IPS-18a (cell line): Measurements from ENCODE around the gene RCL1.

Experiments
- H3K27ac ChIP-seq: one replicate; pipeline ENCODE4 v1.5.1; 2013; ENCODE audit warnings: low read length
- H3K27me3 ChIP-seq: one replicate; pipeline ENCODE4 v1.6.1; 2013; ENCODE audit warnings: mild to moderate bottlenecking, low read length; ENCODE audit not compliant: control insufficient read depth, insufficient read depth
- H3K36me3 ChIP-seq: one replicate; pipeline ENCODE4 v1.6.1; 2013; ENCODE audit warnings: low read depth, low read length; ENCODE audit not compliant: control insufficient read depth
- H3K4me1 ChIP-seq: one replicate; pipeline ENCODE4 v1.6.1; 2013; ENCODE audit warnings: low read depth, low read length; ENCODE audit not compliant: control insufficient read depth
- H3K4me3 ChIP-seq: one replicate; pipeline ENCODE4 v1.5.1; 2013; ENCODE audit warnings: low read length
- H3K9ac ChIP-seq: one replicate; pipeline ENCODE4 v1.6.1; 2013; ENCODE audit warnings: mild to moderate bottlenecking, low read length, moderate library complexity
- H3K9me3 ChIP-seq: one replicate; pipeline ENCODE4 v1.6.1; 2013; ENCODE audit warnings: low read depth, low read length; ENCODE audit not compliant: control insufficient read depth

Gene RCL1

DNA sequence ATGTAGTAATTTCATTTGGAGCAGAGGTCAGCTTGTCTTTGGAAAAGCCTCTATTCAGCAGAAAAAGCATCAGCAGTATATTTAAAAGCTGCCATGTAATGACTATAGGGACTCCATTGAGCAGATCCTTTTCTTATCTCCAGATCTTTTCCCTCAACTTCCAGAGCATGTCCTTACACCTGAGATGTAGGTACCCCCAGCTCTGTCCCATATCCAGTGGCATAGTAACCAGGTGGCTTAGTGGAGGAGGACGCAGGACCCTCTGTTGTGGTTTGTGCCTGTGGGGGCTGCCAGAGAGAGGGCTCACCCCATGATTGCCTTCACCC is 61.5 kb downstream of the RCL1 start:
- Histone ChIP-seq H3K36me3 (peaks cover 26% of the 10 kb centered on the region), H3K27ac (no peak overlapping the region), H3K9ac (no peak overlapping the region), H3K4me1 (no peaks in the 10 kb centered on the region), H3K9me3 (no peaks in the 10 kb centered on the region), H3K27me3 (no peaks in the 10 kb centered on the region), H3K4me3 (no peak overlapping the region)

DNA sequence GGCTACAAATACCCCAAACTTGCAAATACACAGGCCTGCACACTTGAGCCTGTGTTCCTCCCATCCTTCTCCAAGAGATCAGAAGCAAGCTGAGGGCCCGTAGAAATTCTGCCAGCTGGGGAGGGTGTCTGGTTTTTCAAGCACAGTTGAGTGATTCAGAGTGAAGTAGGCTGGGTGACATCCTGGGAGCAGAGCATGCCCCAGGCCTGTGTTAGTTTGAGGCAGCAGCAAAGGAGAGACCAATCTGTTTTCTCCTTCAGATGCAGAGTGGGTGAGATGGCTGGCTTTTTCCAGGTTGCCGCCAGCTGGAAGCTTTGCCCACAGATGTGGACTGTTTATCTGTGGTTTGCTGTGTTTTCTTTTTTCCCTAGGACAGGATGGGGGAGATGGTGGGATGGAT is 63.1 kb downstream of the RCL1 start:
- Histone ChIP-seq H3K4me3 (no peak overlapping the region), H3K27me3 (no peaks in the 10 kb centered on the region), H3K9me3 (no peaks in the 10 kb centered on the region), H3K36me3 (peaks cover 20% of the 10 kb centered on the region), H3K9ac (no peak overlapping the region), H3K4me1 (no peaks in the 10 kb centered on the region), H3K27ac (no peak overlapping the region)

DNA sequence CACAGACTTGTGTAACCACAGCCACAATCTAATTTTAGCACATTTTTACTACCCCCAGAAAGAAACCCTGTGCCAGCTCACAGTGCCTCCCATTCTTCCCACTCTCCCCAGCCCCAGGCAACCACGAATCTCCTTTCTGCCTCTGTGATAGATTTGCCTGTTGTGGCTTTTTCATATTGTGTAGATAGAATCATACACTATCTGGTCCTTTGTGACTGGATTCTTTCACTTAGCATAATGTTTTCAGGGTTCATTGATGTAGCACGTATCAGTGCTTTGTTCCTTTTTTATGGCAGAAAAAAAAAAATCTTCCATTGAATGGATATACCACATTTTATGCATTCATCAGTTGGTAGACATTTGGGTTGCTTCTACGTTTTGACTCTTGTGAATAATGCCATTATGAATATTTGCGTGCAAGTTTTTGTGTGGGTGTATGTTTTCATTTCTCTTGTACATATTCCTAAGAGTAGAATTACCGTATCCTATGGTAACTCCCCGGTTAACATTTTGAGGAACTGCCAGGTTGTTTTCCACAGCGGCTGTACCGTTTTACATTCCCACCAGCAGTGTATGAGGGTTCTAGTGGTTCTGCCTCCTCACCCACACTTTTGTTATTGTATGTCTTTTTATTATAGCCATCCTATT is 64.5 kb downstream of the RCL1 start:
- Histone ChIP-seq H3K9me3 (no peaks in the 10 kb centered on the region), H3K27ac (no peak overlapping the region), H3K9ac (no peak overlapping the region), H3K27me3 (no peaks in the 10 kb centered on the region), H3K4me1 (no peaks in the 10 kb centered on the region), H3K4me3 (no peak overlapping the region), H3K36me3 (peaks cover 14% of the 10 kb centered on the region)

DNA sequence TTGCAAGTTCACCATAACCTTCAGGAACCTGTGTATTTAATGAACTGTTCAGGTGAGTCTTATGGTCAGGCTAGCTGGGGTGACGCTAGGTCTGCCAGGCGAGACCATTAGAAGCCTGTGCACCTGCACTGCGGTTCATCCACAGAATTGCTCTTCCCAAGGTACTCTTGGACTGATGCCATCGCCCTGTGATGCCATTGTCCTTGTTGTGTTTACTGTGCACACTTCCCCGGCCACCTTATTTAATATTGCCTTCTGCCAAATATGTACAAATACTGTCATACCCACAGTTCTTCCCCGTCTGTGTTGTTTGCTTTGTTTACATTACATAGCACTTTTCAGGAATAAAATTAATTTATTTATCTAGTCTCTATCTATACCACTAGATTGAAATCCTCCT is 66.3 kb downstream of the RCL1 start:
- H3K36me3 ChIP-seq = peaks cover 10% of the 10 kb centered on the region
- H3K4me3 ChIP-seq = no peak overlapping the region
- no peak overlapping the region for H3K27ac ChIP-seq
- no peak overlapping the region for H3K9ac ChIP-seq
- no peaks in the 10 kb centered on the region for H3K9me3 ChIP-seq
- no peaks in the 10 kb centered on the region for H3K4me1 ChIP-seq
- H3K27me3 ChIP-seq = no peaks in the 10 kb centered on the region

DNA sequence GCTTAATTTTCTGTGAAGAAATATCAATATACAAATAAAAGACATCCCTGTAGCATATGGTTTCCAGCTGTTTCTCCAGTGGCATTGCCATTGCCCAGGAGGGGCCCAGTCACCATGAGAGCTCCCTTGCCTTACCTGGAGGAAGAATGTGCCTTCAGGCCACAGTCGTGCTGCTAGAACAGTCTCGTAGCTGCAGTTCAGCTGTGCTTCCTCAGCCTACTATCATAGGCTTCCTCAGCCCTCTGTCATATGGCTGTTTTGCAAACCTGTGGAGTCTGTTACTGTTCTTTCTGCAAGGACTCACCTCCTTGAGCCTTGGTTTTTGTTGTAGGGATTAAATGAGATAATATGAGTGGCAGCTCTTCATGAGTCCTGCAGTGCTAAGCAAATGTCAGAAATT is 67.6 kb downstream of the RCL1 start:
- H3K36me3 ChIP-seq = peaks cover 10% of the 10 kb centered on the region
- H3K4me3 ChIP-seq = no peak overlapping the region
- no peaks in the 10 kb centered on the region for H3K9me3 ChIP-seq
- no peaks in the 10 kb centered on the region for H3K4me1 ChIP-seq
- H3K27ac ChIP-seq = no peak overlapping the region
- H3K27me3 ChIP-seq = no peaks in the 10 kb centered on the region
- no peak overlapping the region for H3K9ac ChIP-seq

DNA sequence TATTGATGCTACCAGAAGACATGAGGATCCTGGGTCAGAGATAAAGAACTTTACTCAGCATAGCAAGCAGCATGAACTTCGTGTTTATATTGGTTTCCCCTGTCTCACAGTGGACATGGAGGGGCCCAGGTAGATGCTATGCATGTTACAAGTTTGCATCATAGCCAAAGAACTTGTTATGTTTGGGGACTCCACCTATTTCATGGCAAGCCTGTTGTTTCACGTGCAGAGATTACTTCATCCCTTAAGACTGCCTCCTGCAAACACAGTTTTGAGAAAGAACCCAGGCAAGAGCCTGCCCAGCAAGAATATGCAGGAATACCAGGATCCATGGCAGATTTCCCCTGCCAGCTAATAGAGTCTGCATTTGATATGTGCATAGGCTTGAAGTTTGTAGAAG is 68.4 kb downstream of the RCL1 start:
- no peak overlapping the region for H3K27ac ChIP-seq
- H3K4me1 ChIP-seq = no peaks in the 10 kb centered on the region
- no peak overlapping the region for H3K4me3 ChIP-seq

DNA sequence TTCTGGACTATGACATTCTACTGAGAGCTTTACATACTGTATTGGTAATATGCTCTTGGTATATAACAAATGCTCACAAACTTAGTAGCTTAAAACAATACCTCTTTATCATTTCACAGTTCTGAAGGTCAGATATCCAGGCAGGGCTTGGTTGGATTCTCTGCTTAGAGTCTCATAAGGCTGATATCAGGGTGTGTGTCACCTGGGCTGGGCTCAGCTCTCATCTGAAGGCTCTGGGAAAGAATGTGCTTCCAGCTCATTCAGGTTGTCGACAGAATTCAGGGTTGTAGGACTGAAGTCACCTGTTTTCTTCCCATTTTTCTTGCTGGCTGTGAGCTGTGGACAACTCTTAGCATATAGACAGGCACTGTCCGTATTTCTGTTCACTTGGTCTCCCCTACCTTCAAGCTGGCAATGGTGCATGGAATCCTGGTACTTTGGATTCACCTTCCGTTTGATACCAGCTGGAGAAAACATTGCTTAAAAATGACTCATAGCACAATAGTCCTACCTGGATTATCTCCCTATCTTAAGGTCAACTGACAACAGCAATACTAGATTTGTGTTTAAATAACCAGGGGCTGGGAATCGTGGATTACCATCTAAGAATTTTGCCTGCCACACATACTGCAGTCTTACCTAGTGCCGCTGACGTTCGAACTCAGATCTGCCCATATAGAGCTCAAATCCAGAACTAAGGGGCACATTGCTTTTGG is 69.2 kb downstream of the RCL1 start:
- Histone ChIP-seq H3K4me3 (no peak overlapping the region), H3K9me3 (no peaks in the 10 kb centered on the region), H3K27ac (no peak overlapping the region), H3K27me3 (no peaks in the 10 kb centered on the region), H3K36me3 (peaks cover 10% of the 10 kb centered on the region), H3K9ac (no peak overlapping the region), H3K4me1 (no peaks in the 10 kb centered on the region)

More for the DNA sequence above, 68.4 kb downstream of the RCL1 start:
- Histone ChIP-seq H3K9me3 (no peaks in the 10 kb centered on the region), H3K27me3 (no peaks in the 10 kb centered on the region), H3K9ac (no peak overlapping the region), H3K36me3 (peaks cover 10% of the 10 kb centered on the region)

DNA sequence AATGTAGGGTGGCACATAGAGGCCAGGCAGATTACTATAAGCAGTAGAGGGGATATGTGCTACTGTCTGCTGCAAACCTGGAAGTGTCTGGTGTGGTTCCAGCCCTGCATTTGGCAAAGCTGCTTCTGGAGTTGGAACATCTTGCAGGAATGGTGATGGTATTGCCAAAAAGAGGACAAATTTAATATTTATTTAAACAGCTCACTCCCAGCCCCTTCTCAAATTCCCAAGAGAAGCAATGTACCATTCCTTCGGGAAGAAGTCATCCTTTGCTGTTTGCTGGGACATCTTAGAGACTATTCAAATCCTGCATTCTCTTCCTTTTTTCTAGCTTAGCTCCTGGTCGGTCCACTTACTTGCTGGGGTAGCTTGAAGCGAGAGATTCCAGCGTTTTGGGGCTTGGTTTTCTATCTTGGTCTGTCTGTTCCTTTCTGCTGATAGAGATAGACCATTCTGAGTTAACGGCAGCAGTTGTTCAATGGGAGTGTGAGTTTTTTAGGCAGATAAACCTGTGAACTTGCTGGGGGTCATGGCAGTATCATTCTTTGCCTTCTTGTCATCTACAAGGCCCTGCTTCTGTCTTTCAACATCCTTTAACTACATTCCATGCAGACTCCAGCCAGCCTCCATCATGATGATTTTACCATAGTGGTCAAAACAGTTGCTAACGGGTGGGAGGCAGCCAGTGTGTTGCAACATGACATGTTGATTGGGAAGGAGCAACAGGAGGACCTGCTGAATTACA is 69.9 kb downstream of the RCL1 start:
- H3K9ac ChIP-seq = no peak overlapping the region

DNA sequence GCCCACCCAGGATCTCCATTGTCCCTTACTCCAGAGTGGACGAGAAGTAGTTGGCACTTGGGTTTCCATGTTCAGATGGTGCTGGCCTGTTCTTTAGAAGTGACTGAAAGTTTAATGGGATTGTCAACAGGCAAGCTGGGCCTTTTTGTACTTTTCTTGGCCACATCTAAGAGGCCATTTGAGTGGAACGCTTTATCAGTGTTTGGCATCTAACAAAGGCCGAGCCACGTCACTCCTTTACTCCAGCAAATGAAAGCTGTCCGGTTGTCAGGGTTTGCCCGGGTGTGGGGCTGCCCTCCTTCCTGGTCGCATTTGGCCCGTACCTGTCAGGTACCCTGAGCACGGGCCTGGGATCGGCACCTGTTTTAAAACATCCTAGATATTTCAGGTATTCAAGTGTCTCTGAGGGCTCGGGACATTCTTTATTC is 71.5 kb downstream of the RCL1 start:
- Histone ChIP-seq H3K4me3 (no peak overlapping the region), H3K27ac (no peak overlapping the region), H3K9ac (no peak overlapping the region), H3K36me3 (peaks cover 10% of the 10 kb centered on the region), H3K27me3 (no peaks in the 10 kb centered on the region), H3K9me3 (no peaks in the 10 kb centered on the region), H3K4me1 (no peaks in the 10 kb centered on the region)

More for the DNA sequence above, 69.9 kb downstream of the RCL1 start:
- Histone ChIP-seq H3K27ac (no peak overlapping the region), H3K27me3 (no peaks in the 10 kb centered on the region), H3K9me3 (no peaks in the 10 kb centered on the region), H3K4me3 (no peak overlapping the region), H3K36me3 (peaks cover 10% of the 10 kb centered on the region), H3K4me1 (no peaks in the 10 kb centered on the region)

DNA sequence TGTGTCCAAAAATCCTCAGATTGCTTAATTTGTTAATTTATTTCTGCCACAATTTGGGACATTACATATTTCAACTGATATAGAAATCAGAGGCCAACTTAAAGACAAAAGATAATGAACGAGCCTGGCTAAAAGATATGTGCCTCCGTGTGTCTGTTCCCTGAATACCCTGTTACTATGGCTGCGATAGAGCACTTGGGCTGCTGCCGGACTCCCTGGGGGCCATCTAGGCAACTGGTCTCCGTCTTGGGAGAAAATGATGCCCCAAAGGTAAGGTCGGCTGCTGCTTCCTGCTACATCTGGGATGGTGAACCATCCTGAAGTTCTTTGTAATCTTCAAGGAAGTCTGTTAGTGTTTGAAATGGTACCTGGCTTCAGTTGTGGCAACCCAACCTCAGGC is 72.0 kb downstream of the RCL1 start:
- H3K27me3 ChIP-seq = no peaks in the 10 kb centered on the region
- no peak overlapping the region for H3K4me3 ChIP-seq
- H3K27ac ChIP-seq = no peak overlapping the region
- no peak overlapping the region for H3K9ac ChIP-seq
- H3K9me3 ChIP-seq = no peaks in the 10 kb centered on the region
- H3K4me1 ChIP-seq = no peaks in the 10 kb centered on the region
- peaks cover 10% of the 10 kb centered on the region for H3K36me3 ChIP-seq

DNA sequence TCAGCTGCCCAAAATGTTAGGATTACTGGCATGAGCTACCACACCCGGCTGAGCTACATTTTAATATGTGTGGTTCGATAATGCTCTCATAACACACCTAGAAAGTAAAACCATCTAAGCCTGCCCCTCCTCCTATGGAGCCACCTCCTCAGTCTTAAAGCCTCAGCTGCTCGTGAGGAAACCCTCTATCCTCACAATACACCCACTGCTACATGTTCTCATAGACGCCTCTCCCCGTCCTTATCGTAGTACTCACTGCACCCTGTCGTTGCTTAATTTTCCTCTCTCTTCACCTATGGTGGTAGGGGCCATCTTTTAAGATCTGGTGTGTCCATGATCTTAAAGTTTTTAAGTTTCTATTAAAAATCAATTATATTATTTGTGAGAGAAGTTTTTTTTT is 72.9 kb downstream of the RCL1 start:
- Histone ChIP-seq H3K36me3 (peaks cover 3% of the 10 kb centered on the region), H3K9me3 (no peaks in the 10 kb centered on the region), H3K27ac (no peak overlapping the region), H3K27me3 (no peaks in the 10 kb centered on the region), H3K9ac (no peak overlapping the region), H3K4me3 (no peak overlapping the region), H3K4me1 (no peaks in the 10 kb centered on the region)
